ENCODE data around the gene EEFSEC. TPM values are rescaled to one million over a fixed set of nuclear protein-coding genes. Genes with fewer than 3 reads are reported as not detected.

The EEFSEC gene
- total RNA-seq, 1 experiment from 2014 or later = 9.5 TPM

- Histone ChIP-seq H4K5ac (ENCODE audit: insufficient read length, low read depth, low read length) (no peak overlapping the region), H2BK5ac (ENCODE audit: insufficient read length, low read length) (no peak overlapping the region), H2BK120ac (ENCODE audit: low read depth, low read length, poor library complexity, severe bottlenecking) (no peak overlapping the region), H3K14ac (ENCODE audit: insufficient read depth, low read length) (no peak overlapping the region), H3K79me2 (ENCODE audit: insufficient read depth, low read length) (0 out of 2 replicates have a peak, but pooled peaks cover 2% of the 10 kb centered on the region), H3K27ac (ENCODE audit: insufficient read length, low read depth, low read length) (no peak overlapping the region), H4K20me1 (ENCODE audit: control insufficient read depth, insufficient read depth, insufficient read length) (no peaks in the 10 kb centered on the region), H3T11ph (ENCODE audit: low read length) (no peak overlapping the region), H2BK20ac (ENCODE audit: low read depth, low read length, poor library complexity, severe bottlenecking) (no peak overlapping the region), H3K4ac (ENCODE audit: low read depth, low read length) (no peak overlapping the region), H3K4me2 (ENCODE audit: insufficient read depth, insufficient read length, low read length) (no peak overlapping the region), H4K8ac (replicated peaks; ENCODE audit: insufficient read length, low read depth, low read length) (no peak overlapping the region), H3K4me1 (ENCODE audit: insufficient read depth, low read length) (no peaks in the 10 kb centered on the region), H3K23ac (ENCODE audit: insufficient read length, low read depth, low read length) (no peak overlapping the region), H4K91ac (ENCODE audit: insufficient read length, low read depth, low read length) (no peak overlapping the region), H3K9ac (ENCODE audit: extremely low read depth, insufficient read length, low read length) (no peak overlapping the region), H2AK5ac (ENCODE audit: insufficient read length, low read length) (no peak overlapping the region), H3K23me2 (ENCODE audit: insufficient read length, low read depth, low read length, poor library complexity, severe bottlenecking) (no peaks in the 10 kb centered on the region), H3K56ac (ENCODE audit: insufficient read length, low read depth, low read length) (no peak overlapping the region), H3K27me3 (ENCODE audit: insufficient read depth, low read length) (no peaks in the 10 kb centered on the region), H2AFZ (ENCODE audit: low read length) (no peak overlapping the region), H2BK15ac (ENCODE audit: low read depth, low read length) (no peak overlapping the region), H3K79me1 (ENCODE audit: insufficient read depth, low read depth, low read length, poor library complexity, severe bottlenecking) (peaks cover 3% of the 10 kb centered on the region), H3K9me3 (ENCODE audit: control insufficient read depth, low read depth, low read length) (no peaks in the 10 kb centered on the region), H3K18ac (ENCODE audit: insufficient read length, low read depth, low read length) (no peak overlapping the region), H2BK12ac (ENCODE audit: insufficient read length, low read depth, low read length) (no peak overlapping the region)
- Mint-ChIP-seq H3K4me1 (peaks cover 3 to 9% of the 10 kb centered on the region in 2 experiments; a peak in 1 of 4 replicates), H3K36me3 (ENCODE audit: insufficient read depth in 1 of 3, low read depth in 3 of 3) (peaks cover 31 to 73% (median 65%) of the 10 kb centered on the region in 3 experiments), H3K9me3 (no peaks in the 10 kb centered on the region), H3K4me3 (no peak overlapping the region), H3K27me3 (ENCODE audit: low read depth) (no peaks in the 10 kb centered on the region), H3K27ac (peak overlapping the region in 2 of 3 experiments; percentile 28 to 80; a peak in 2 of 7 replicates)
- WGBS (ENCODE audit: extremely low coverage, insufficient read length, low lambda C conversion rate) = no CpG with 5 or more reads among the region's 7 CpGs
- TF ChIP-seq CTCF (conservative IDR thresholded peaks at IDR 0.05) = no peak
- no peak for DNase-seq
Measured at GRCh38 chr3:128112357-128112968, 40.8 kb upstream of the EEFSEC start.
